22Rv1 (cell line): ENCODE data around the gene QPCTL.

Experiments
- ZFX ChIP-seq: fragments of 450-650 bp; IDR thresholded peaks from 2 replicates; pipeline ENCODE4 v1.6.1; 2017; ENCODE audit warnings: antibody characterized with exemption, borderline replicate concordance
- TF ChIP-seq, protein P1 (sequence below): fragments of 450-650 bp; IDR thresholded peaks from 2 replicates; pipeline ENCODE4 v1.5.1; 2017; ENCODE audit warnings: mild to moderate bottlenecking

DNA sequence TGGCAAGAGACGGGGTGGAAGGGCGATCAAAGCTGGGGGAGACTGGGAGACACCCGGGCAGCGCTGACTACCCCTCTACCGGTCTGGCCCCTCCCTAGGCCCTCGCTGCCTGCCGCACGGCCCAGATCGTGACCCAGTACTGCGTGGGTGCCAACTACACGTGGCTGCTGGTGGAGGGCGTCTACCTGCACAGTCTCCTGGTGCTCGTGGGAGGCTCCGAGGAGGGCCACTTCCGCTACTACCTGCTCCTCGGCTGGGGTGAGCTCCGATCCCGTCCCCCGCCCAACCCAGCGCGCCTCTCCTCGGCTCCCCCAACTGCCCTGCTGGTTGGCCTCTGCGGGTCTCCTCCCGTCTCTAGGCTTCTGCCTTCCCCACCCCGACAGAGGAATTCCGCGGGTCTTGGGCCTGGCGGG is 15.6 kb upstream of the QPCTL start:
- TF ChIP-seq, protein P1, sequence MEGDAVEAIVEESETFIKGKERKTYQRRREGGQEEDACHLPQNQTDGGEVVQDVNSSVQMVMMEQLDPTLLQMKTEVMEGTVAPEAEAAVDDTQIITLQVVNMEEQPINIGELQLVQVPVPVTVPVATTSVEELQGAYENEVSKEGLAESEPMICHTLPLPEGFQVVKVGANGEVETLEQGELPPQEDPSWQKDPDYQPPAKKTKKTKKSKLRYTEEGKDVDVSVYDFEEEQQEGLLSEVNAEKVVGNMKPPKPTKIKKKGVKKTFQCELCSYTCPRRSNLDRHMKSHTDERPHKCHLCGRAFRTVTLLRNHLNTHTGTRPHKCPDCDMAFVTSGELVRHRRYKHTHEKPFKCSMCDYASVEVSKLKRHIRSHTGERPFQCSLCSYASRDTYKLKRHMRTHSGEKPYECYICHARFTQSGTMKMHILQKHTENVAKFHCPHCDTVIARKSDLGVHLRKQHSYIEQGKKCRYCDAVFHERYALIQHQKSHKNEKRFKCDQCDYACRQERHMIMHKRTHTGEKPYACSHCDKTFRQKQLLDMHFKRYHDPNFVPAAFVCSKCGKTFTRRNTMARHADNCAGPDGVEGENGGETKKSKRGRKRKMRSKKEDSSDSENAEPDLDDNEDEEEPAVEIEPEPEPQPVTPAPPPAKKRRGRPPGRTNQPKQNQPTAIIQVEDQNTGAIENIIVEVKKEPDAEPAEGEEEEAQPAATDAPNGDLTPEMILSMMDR, result no peak
- TF ChIP-seq ZFX, result no peak
